IMR-90 (cell line): Measurements from ENCODE around the gene NUP210L.

Experiments
- CEBPB ChIP-seq: IDR thresholded peaks from 2 replicates; pipeline ENCODE4 v1.6.1; 2012; ENCODE audit warnings: low read depth, low read length, improper control_type of control experiment
- CHD1 ChIP-seq: IDR thresholded peaks from 2 replicates; pipeline ENCODE4 v1.6.1; 2012; ENCODE audit warnings: low read depth, low read length, improper control_type of control experiment
- ELK1 ChIP-seq: fragments of 150-350 bp; IDR thresholded peaks from 2 replicates; pipeline ENCODE4 v1.6.1; 2016; ENCODE audit warnings: low read depth, mild to moderate bottlenecking, low read length, moderate library complexity, borderline replicate concordance
- MAFK ChIP-seq: IDR thresholded peaks from 2 replicates; pipeline ENCODE4 v1.6.1; 2012; ENCODE audit warnings: low read depth, low read length, improper control_type of control experiment
- MXI1 ChIP-seq: IDR thresholded peaks from 2 replicates; pipeline ENCODE4 v1.6.1; 2012; ENCODE audit warnings: low read depth, mild to moderate bottlenecking, low read length, moderate library complexity, borderline replicate concordance
- NFE2L2 ChIP-seq: fragments of 150-350 bp; IDR thresholded peaks from 2 replicates; pipeline ENCODE4 v1.6.1; 2016; ENCODE audit warnings: low read depth, mild to moderate bottlenecking, low read length
- POLR2A ChIP-seq: IDR thresholded peaks from 2 replicates; pipeline ENCODE4 v1.6.1; 2012; ENCODE audit warnings: mild to moderate bottlenecking, low read depth, low read length
- RAD21 ChIP-seq: IDR thresholded peaks from 2 replicates; pipeline ENCODE4 v1.6.1; 2012; ENCODE audit warnings: low read length, improper control_type of control experiment
- RCOR1 ChIP-seq: IDR thresholded peaks from 2 replicates; pipeline ENCODE4 v1.6.1; 2012; ENCODE audit warnings: mild to moderate bottlenecking, low read length, improper control_type of control experiment; ENCODE audit not compliant: insufficient replicate concordance
- RFX5 ChIP-seq: IDR thresholded peaks from 2 replicates; pipeline ENCODE4 v1.8.0; 2012; ENCODE audit warnings: low read depth, mild to moderate bottlenecking, low read length, moderate library complexity
- SMC3 ChIP-seq: fragments of 150-350 bp; IDR thresholded peaks from 2 replicates; pipeline ENCODE4 v1.6.1; 2016; ENCODE audit warnings: low read depth, mild to moderate bottlenecking, antibody characterized with exemption, low read length, moderate library complexity
- TF ChIP-seq, protein P1 (sequence below): conservative IDR thresholded peaks from 2 replicates; pipeline ENCODE4 v1.5.1; 2012; ENCODE audit warnings: mild to moderate bottlenecking, low read depth, low read length, improper control_type of control experiment
- TF ChIP-seq, protein P2 (sequence below): fragments of 150-350 bp; IDR thresholded peaks from 2 replicates; pipeline ENCODE4 v1.6.1; 2017; ENCODE audit warnings: mild to moderate bottlenecking, antibody characterized with exemption, low read length, low read depth

GRCh38 chr1:153945131-153945794 lies 209.6 kb downstream of the NUP210L start:
- TF ChIP-seq, protein P1, sequence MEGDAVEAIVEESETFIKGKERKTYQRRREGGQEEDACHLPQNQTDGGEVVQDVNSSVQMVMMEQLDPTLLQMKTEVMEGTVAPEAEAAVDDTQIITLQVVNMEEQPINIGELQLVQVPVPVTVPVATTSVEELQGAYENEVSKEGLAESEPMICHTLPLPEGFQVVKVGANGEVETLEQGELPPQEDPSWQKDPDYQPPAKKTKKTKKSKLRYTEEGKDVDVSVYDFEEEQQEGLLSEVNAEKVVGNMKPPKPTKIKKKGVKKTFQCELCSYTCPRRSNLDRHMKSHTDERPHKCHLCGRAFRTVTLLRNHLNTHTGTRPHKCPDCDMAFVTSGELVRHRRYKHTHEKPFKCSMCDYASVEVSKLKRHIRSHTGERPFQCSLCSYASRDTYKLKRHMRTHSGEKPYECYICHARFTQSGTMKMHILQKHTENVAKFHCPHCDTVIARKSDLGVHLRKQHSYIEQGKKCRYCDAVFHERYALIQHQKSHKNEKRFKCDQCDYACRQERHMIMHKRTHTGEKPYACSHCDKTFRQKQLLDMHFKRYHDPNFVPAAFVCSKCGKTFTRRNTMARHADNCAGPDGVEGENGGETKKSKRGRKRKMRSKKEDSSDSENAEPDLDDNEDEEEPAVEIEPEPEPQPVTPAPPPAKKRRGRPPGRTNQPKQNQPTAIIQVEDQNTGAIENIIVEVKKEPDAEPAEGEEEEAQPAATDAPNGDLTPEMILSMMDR: no peak
- TF ChIP-seq SMC3: no peak
- TF ChIP-seq RFX5: no peak
- no peak for TF ChIP-seq CEBPB
- no peak for TF ChIP-seq POLR2A
- no peak for TF ChIP-seq RAD21
- no peak for TF ChIP-seq MAFK
- no peak for TF ChIP-seq MXI1
- 0 out of 2 replicates have a peak, but pooled peaks have one; percentile 11 for TF ChIP-seq CHD1
- TF ChIP-seq, protein P2, sequence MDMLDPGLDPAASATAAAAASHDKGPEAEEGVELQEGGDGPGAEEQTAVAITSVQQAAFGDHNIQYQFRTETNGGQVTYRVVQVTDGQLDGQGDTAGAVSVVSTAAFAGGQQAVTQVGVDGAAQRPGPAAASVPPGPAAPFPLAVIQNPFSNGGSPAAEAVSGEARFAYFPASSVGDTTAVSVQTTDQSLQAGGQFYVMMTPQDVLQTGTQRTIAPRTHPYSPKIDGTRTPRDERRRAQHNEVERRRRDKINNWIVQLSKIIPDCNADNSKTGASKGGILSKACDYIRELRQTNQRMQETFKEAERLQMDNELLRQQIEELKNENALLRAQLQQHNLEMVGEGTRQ: no peak
- no peak for TF ChIP-seq NFE2L2
- TF ChIP-seq ELK1: no peak
- TF ChIP-seq RCOR1: no peak
